ENCODE data around the gene COL4A2.

GRCh38 chr13:110495881-110496280, 188.8 kb downstream of the COL4A2 start:
- no peak for TF ChIP-seq CTCF (IDR thresholded peaks at IDR 0.05)
- no peak for TF ChIP-seq POLR2A (IDR thresholded peaks at IDR 0.05)
- TF ChIP-seq POLR2AphosphoS5 (IDR thresholded peaks at IDR 0.05): no peak

Measured in suprapubic skin (tissue), 4 donors.